ENCODE data around the gene PSMA1.

DNA sequence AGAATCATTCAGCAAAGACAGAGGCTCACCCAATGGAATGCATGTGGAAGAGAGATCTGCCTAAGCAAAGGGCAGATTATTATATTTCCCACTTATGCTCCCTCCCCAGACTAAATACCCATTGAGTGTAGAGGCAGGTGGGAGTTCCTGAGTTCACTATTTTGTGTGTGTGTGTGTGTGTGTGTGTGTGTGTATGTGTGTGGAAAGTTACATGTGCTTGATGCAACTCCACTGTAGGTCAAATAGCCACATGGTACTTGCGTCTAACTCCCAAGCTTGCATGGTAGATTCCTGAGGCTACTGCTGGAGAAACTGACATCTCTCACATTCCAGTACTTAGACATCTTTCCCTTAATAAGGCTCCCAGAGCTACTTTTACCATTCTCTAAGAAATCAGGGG lies 17.2 kb downstream of the PSMA1 start:
- TF ChIP-seq, protein P1, sequence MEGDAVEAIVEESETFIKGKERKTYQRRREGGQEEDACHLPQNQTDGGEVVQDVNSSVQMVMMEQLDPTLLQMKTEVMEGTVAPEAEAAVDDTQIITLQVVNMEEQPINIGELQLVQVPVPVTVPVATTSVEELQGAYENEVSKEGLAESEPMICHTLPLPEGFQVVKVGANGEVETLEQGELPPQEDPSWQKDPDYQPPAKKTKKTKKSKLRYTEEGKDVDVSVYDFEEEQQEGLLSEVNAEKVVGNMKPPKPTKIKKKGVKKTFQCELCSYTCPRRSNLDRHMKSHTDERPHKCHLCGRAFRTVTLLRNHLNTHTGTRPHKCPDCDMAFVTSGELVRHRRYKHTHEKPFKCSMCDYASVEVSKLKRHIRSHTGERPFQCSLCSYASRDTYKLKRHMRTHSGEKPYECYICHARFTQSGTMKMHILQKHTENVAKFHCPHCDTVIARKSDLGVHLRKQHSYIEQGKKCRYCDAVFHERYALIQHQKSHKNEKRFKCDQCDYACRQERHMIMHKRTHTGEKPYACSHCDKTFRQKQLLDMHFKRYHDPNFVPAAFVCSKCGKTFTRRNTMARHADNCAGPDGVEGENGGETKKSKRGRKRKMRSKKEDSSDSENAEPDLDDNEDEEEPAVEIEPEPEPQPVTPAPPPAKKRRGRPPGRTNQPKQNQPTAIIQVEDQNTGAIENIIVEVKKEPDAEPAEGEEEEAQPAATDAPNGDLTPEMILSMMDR (IDR thresholded peaks at IDR 0.05) = no peak
- TF ChIP-seq ZFX (IDR thresholded peaks at IDR 0.05; ENCODE audit: borderline replicate concordance) = no peak
